Aorta (tissue), 5 donors: Measurements from ENCODE around the gene TSC22D2. TPM values are rescaled to one million over a fixed set of nuclear protein-coding genes. Genes with fewer than 3 reads are reported as not detected.

Experiments used
- ATAC-seq: fragments of 200-7000 bp; cut with Tn5 transposase; one replicate; pipeline ENCODE4 v1.9.1; 2022; ENCODE audit warnings: moderate library complexity; ENCODE audit not compliant: low FRiP score
- DNase-seq, 2 donors: peaks; one replicate each; pipeline ENCODE4 v3.0.0-alpha.2; 2020
- H3K27ac ChIP-seq, 2 donors: one replicate each; pipeline ENCODE4 v1.5.1; 2013; ENCODE audit warnings: low read length in 2 of 2, mild to moderate bottlenecking in 2 of 2, moderate library complexity in 2 of 2, control low read depth in 1 of 2, inconsistent platforms in 1 of 2, low read depth in 1 of 2
- H3K27me3 ChIP-seq, 2 donors: one replicate each; pipeline ENCODE4 v1.6.1; 2013; ENCODE audit warnings: control low read depth in 1 of 2, low read length in 1 of 2, mild to moderate bottlenecking in 1 of 2, moderate library complexity in 1 of 2; ENCODE audit not compliant: insufficient read depth in 2 of 2, control insufficient read depth in 1 of 2
- H3K36me3 ChIP-seq, 2 donors: one replicate each; pipeline ENCODE4 v1.6.1; 2013; ENCODE audit warnings: control low read depth in 1 of 2, low read length in 1 of 2, mild to moderate bottlenecking in 1 of 2; ENCODE audit not compliant: insufficient read depth in 2 of 2, control insufficient read depth in 1 of 2
- H3K4me1 ChIP-seq, 2 donors: one replicate each; pipeline ENCODE4 v1.6.1; 2013; ENCODE audit warnings: low read length in 2 of 2, control low read depth in 1 of 2, mild to moderate bottlenecking in 1 of 2, moderate library complexity in 1 of 2; ENCODE audit not compliant: insufficient read depth in 2 of 2, control insufficient read depth in 1 of 2
- H3K4me3 ChIP-seq, 2 donors: one replicate each; pipeline ENCODE4 v1.5.1; 2013; ENCODE audit warnings: low read length in 2 of 2, control low read depth in 1 of 2, mild to moderate bottlenecking in 1 of 2
- H3K9me3 ChIP-seq: one replicate; pipeline ENCODE4 v1.6.1; 2013; ENCODE audit warnings: mild to moderate bottlenecking, low read length; ENCODE audit not compliant: control insufficient read depth
- WGBS, 2 donors: extraction: QIAGEN DNeasy Blood & Tissue Kit; methylation state at CpG; one replicate each; pipeline ENCODE4 v1.1.7; 2013; 5-methylcytosine and 5-hydroxymethylcytosine counted together
- intact Hi-C, 2 donors: fragments of 100-400 bp; cut with DNase I; formaldehyde crosslinking; loops; one replicate each; pipeline versions ENCODE4 v1.14.2 to v1.15.0; 2022
- polyA plus RNA-seq, 2 donors: library from polyadenylated mRNA; stranded (reverse); fragments of 200-250 nt; gene quantifications; one replicate each; pipeline ENCODE4 v1.2.3, GENCODE V29; 2013
- total RNA-seq, 2 donors: library from RNA; stranded (reverse); fragmentation: NEBNext Ultra II Directional; extraction: Animal tissue kit (Norgen Biotek cat#: 25700); gene quantifications; one replicate each; pipeline ENCODE4 v1.2.1, GENCODE V29; 2021
- donor health status: healthy with polysubstance abuse.
- donor health status: Bipolar disorder and iron deficiency.
- donor health status: DM: no; HTN: no; CAD: no.
- donor health status: DM: no; HTN: no; CAD: no.
- donor health status: DM: yes; HTN: yes; CAD: no.

Gene TSC22D2
- total and polyA plus RNA-seq, 4 donors: 10.6 to 64.7 (median 27.7) TPM

DNA sequence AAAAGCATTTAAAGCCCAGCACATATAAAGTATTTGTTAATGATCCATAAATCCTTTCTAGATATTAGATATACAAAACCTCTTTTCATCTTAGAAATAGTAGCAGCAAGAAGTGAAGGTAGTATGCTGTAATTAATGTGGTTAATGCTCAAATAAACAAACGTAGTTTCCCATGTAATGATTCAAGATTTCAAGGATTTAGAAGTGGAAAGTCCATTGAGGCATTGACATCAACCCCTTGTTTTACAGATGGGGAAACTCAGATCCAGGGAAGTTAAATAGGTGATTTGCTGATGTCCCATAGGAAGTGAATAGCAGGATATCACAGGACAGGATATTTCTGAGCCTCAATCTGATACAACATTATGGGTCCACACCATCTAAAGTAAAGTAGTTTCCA, 47.2 kb downstream of the TSC22D2 start:
- no peaks in the 10 kb centered on the region for H3K27me3 ChIP-seq
- no peak overlapping the region for H3K27ac ChIP-seq
- intact Hi-C loops: no loop called here
- 63 to 73% methylated on average over 1 of the region's 1 CpG for WGBS, 2 donors
- H3K36me3 ChIP-seq: peaks cover 4% of the 10 kb centered on the region in 2 donors
- ATAC-seq (no peak), DNase-seq (no peak)
- H3K4me1 ChIP-seq: peaks cover 0 to 1% of the 10 kb centered on the region in 2 donors
- H3K9me3 ChIP-seq: no peaks in the 10 kb centered on the region
- no peak overlapping the region for H3K4me3 ChIP-seq

DNA sequence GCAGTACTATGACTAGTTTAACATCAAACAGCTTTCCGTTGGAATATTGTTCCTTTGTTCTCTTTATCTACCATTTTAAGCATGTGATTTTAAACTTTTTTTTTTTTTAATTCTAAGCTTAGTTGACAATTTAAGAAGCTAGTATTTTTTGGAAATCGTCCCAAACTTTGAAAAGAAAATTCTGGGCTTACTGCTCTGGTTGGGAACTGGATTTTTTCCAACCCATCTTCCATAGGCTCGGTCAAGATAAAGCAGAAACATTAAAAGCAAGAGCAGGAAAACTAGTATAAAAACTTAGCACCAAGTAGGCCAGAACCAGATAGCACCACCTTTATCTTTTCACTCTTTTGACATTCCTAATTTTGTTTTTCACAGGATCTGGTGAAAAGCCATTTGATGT, 49.9 kb downstream of the TSC22D2 start:
- no peaks in the 10 kb centered on the region for H3K27me3 ChIP-seq
- intact Hi-C loops: no loop called here
- WGBS, 2 donors: 33 to 44% methylated on average over 3 of the region's 3 CpGs
- H3K4me1 ChIP-seq: peaks cover 0 to 4% of the 10 kb centered on the region in 2 donors
- no peak overlapping the region for H3K27ac ChIP-seq
- H3K4me3 ChIP-seq: no peak overlapping the region
- H3K9me3 ChIP-seq: no peaks in the 10 kb centered on the region
- H3K36me3 ChIP-seq: peaks cover 4% of the 10 kb centered on the region in 2 donors
- ATAC-seq: no peak
- DNase-seq: no peak

DNA sequence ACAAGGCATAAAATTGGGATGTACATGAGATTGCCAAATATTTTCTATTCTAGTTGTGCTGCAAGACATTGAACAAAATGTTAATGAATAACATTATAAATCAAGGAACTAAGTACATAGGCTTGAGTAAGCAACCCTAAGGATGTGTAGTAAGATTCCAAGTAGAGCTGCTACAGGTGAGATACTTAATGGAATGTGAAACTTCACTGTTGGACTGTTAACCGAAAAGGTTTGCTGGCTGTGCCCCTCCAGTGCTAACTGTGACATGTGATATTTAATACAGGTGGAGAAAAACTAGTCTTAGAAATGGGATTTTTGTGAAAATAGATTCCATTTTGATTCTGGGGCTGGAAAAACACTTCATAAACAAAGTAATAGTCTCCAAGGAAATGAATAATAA, 52.4 kb downstream of the TSC22D2 start:
- Histone ChIP-seq H3K4me3 (no peak overlapping the region), H3K9me3 (no peaks in the 10 kb centered on the region), H3K4me1 (peaks cover 0 to 3% of the 10 kb centered on the region in 2 donors), H3K27me3 (no peaks in the 10 kb centered on the region), H3K27ac (no peak overlapping the region), H3K36me3 (peaks cover 4% of the 10 kb centered on the region in 2 donors)
- WGBS, 2 donors: 88 to 94% methylated on average over 1 of the region's 1 CpG
- ATAC-seq: no peak
- no peak for DNase-seq
- intact Hi-C loops: no loop called here

DNA sequence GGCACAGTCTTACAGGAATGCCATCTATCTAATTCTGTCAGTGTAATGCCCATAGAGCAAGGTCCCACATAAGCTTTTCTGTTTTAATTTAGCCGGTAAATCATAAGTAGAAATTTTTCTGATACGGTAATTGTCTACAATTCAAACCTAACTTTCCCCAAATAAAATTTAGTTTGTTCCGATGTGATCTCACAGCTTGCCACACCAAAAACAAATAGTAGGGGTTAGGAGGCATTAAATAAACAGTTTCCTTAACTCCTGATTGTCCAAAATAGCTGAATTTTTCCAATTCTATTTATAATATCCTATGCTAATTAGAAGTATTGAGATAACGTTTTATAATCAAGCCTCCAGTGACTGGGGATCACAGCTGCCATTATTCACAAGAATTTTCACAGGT, 53.3 kb downstream of the TSC22D2 start:
- ATAC-seq (no peak), DNase-seq (no peak)
- Histone ChIP-seq H3K4me1 (peaks cover 0 to 3% of the 10 kb centered on the region in 2 donors), H3K9me3 (no peaks in the 10 kb centered on the region), H3K27ac (no peak overlapping the region), H3K4me3 (no peak overlapping the region), H3K36me3 (peaks cover 4% of the 10 kb centered on the region in 2 donors), H3K27me3 (no peaks in the 10 kb centered on the region)
- intact Hi-C loops: no loop called here
- WGBS, 2 donors: 66 to 67% methylated on average over 4 of the region's 4 CpGs

DNA sequence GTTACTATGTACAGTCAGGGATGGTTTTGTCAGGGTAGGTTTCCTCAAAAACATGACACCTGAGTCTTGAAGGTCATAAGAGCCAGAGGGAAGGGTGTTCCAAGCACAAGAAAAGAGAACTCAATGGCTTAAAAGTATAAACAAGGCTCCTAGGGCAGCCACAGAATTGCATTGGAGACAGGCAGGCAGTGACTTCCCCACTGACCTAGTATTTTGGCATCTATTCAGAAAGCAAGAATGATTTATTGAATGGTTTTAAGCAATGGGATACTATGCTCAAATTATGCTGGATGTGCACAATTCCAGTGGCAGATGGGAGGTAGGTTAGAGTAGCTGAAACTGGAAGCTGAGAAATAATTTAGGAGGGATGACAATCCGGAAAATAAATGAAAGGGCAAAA, 54.0 kb downstream of the TSC22D2 start:
- 96 to 99% methylated on average over 1 of the region's 1 CpG for WGBS, 2 donors
- Histone ChIP-seq H3K9me3 (no peaks in the 10 kb centered on the region), H3K27ac (no peak overlapping the region), H3K4me3 (no peak overlapping the region), H3K27me3 (no peaks in the 10 kb centered on the region), H3K4me1 (peaks cover 0 to 3% of the 10 kb centered on the region in 2 donors), H3K36me3 (peaks cover 4% of the 10 kb centered on the region in 2 donors)
- no peak for ATAC-seq
- intact Hi-C loops: no loop called here
- DNase-seq: no peak

DNA sequence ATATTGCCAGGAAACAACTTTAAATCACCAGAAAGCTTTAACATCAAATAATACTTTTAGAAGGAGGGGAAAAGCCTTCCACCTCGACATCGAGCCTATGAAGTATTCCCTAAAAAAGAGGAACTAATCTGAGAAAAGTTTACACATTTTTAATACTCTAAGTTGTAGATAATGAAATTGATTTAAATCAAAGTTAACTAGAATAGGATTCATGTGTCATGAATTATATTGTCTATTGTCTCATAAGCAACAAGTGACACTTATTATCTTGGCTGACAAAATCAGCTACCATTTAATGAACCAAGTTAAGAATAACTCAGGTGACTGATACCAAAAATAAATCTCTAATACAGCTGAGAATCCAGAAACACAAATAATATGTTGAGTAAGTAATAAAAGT, 56.6 kb downstream of the TSC22D2 start:
- intact Hi-C loops: no loop called here
- WGBS, 2 donors: 91 to 93% methylated on average over 2 of the region's 2 CpGs
- Histone ChIP-seq H3K27me3 (no peaks in the 10 kb centered on the region), H3K9me3 (no peaks in the 10 kb centered on the region), H3K4me3 (no peak overlapping the region), H3K36me3 (no peaks in the 10 kb centered on the region), H3K27ac (no peak overlapping the region), H3K4me1 (peaks cover 0 to 5% of the 10 kb centered on the region in 2 donors)
- ATAC-seq (no peak), DNase-seq (no peak)

- no peaks in the 10 kb centered on the region for H3K27me3 ChIP-seq
- no peak for ATAC-seq
- H3K36me3 ChIP-seq: no peaks in the 10 kb centered on the region
- no peak overlapping the region for H3K27ac ChIP-seq
- intact Hi-C loops: no loop called here
- WGBS, 2 donors: 76 to 88% methylated on average over 1 of the region's 1 CpG
- H3K4me1 ChIP-seq: peaks cover 0 to 2% of the 10 kb centered on the region in 2 donors
- DNase-seq: no peak
- no peaks in the 10 kb centered on the region for H3K9me3 ChIP-seq
- H3K4me3 ChIP-seq: no peak overlapping the region
These were observed 59.3 kb downstream of the TSC22D2 start for GRCh38 chr3:150467381-150467780.

- no peaks in the 10 kb centered on the region for H3K36me3 ChIP-seq
- H3K27me3 ChIP-seq: no peaks in the 10 kb centered on the region
- H3K4me3 ChIP-seq: no peak overlapping the region
- H3K4me1 ChIP-seq: peaks cover 0 to 2% of the 10 kb centered on the region in 2 donors
- H3K27ac ChIP-seq: peak overlapping the region; percentile 28 to 51
- H3K9me3 ChIP-seq: no peaks in the 10 kb centered on the region
- 78% methylated on average over 15 of the region's 15 CpGs for whole genome bisulfite sequencing, 2 donors
- peak in 1 of 2 donors; percentile 65 for DNase-seq
- ATAC-seq: peak; percentile 80
- intact Hi-C loops: no loop called here
These were observed 61.2 kb downstream of the TSC22D2 start for GRCh38 chr3:150469031-150469930.
